Measurements from ENCODE around the gene CFAP91. TPM values are rescaled to one million over a fixed set of nuclear protein-coding genes. Genes with fewer than 3 reads are reported as not detected.

Gene CFAP91
- total RNA-seq, 1 experiment from 2014 or later, result 0.90 TPM

DNA sequence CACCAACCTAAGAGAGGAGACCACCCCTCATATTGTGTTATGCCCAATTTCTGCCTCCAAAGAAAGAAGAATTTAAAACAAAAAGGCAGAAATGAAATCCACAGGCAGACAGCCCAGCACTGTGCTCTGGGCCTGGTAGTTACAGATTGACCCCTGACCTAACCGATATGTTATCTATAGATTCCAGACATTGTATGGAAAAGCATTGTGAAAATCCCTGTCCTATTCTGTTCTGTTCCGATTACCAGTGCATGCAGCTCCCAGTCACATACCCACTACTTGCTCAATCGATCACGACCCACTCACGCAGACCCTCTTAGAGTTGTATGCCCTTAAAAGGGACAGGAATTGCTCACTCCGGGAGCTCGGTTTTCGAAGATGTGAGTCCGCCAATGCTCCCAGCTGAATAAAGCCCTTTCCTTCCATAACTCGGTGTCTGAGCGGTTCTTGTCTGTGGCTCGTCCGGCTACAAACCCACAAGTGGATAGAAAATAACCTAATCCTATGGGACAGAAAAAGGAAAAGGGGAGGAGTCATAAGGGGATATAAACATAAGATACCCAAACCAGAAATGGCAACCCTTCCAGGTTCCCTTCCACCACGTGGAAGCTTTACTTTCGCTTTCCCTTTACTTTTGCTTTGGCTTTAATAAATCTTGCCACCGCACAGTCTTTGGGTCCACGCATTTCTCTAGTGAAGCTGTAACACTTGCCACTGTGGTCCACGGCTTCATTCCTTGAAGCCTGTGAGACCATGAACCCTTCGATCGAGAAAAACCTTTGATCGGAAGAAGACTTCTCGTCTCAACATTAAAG, 1.7 kb upstream of the CFAP91 start:
- ChIA-PET POLR2A (no interaction called here), CTCF (no interaction called here)
- BruUV-seq (replicated peaks), result no TSS peak
- H3K36me3 ChIP-seq (ENCODE audit: control insufficient read depth, insufficient read depth, low read length), result no peaks in the 10 kb centered on the region
- intact Hi-C loops (cut with micrococcal nuclease; ENCODE audit: unreplicated experiment) (no loop called here), in situ Hi-C loops (cut with HindIII; ENCODE audit: low pct_unique_long_range_greater_than_20kb, low sequenced_read_pairs) (no loop called here)
- H3K4me3 ChIP-seq (ENCODE audit: low read depth in 2 of 2, low read length in 2 of 2), result no peak overlapping the region
- H3K4me1 ChIP-seq (ENCODE audit: control insufficient read depth, insufficient read depth, low read length), result peaks cover 5% of the 10 kb centered on the region; the same call in 1 of the 2 replicates
- H3K9me3 ChIP-seq (ENCODE audit: control insufficient read depth, insufficient read depth, low read depth, low read length), result no peaks in the 10 kb centered on the region
- 0 out of 2 replicates have a peak, but pooled peaks cover 3% of the 10 kb centered on the region for H3K27me3 ChIP-seq (ENCODE audit: control insufficient read depth, insufficient read depth, low read length)
- ATAC-seq (no peak), DNase-seq (ENCODE audit: low read depth, low spot score) (no peak)
- H3K27ac ChIP-seq (ENCODE audit: low read length), result no peak overlapping the region
- no peak for TF ChIP-seq TCF7L2 (IDR thresholded peaks at IDR 0.05; ENCODE audit: low read depth, low read length)
- TF ChIP-seq, protein P1, sequence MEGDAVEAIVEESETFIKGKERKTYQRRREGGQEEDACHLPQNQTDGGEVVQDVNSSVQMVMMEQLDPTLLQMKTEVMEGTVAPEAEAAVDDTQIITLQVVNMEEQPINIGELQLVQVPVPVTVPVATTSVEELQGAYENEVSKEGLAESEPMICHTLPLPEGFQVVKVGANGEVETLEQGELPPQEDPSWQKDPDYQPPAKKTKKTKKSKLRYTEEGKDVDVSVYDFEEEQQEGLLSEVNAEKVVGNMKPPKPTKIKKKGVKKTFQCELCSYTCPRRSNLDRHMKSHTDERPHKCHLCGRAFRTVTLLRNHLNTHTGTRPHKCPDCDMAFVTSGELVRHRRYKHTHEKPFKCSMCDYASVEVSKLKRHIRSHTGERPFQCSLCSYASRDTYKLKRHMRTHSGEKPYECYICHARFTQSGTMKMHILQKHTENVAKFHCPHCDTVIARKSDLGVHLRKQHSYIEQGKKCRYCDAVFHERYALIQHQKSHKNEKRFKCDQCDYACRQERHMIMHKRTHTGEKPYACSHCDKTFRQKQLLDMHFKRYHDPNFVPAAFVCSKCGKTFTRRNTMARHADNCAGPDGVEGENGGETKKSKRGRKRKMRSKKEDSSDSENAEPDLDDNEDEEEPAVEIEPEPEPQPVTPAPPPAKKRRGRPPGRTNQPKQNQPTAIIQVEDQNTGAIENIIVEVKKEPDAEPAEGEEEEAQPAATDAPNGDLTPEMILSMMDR (IDR thresholded peaks at IDR 0.05), result no peak
- TF ChIP-seq POLR2AphosphoS5 (IDR thresholded peaks at IDR 0.05; ENCODE audit: low read depth, low read length), result no peak
- TF ChIP-seq SIN3A (IDR thresholded peaks at IDR 0.05; ENCODE audit: borderline replicate concordance, insufficient read depth, low read depth, low read length), result no peak
- no peak for TF ChIP-seq REST (IDR thresholded peaks at IDR 0.05; ENCODE audit: insufficient read depth in 1 of 2, low read depth in 2 of 2, low read length in 1 of 2)

DNA sequence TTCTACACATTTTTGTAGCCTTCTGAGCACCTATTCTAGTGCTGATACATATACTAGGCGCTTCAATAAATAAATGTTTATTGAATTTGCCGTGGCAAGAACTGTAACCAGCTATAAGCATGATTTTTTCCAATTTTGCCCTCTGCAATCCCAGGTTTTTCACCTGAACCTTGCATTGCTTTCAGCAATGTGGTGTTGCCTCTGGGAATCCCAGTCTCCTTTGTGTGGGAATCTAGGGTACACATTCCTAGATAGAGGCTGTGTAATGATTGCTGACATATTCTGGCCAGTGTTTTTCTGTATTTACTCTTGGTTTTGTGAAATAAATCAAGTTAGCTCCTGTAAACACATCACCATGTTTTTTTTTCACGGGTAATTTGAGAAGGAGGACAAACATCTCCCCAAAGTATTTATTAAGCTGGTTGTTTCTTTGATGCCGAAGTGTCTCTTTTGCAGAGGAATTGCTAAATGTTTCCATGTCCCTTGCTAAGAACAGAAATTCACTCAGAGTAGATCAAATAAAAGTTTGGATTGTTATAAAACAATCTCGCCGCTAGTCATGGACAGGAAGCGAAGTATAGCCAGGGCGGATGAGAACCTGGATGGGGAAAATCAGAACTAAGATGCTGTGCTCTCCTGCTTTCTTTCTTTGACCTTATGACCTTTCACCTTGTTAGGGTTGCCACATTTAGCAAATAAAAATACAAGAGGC, 1.2 kb downstream of the CFAP91 start:
- intact Hi-C loops (cut with micrococcal nuclease; ENCODE audit: unreplicated experiment) (no loop called here), in situ Hi-C loops (cut with HindIII; ENCODE audit: low pct_unique_long_range_greater_than_20kb, low sequenced_read_pairs) (no loop called here)
- DNase-seq (ENCODE audit: low read depth, low spot score), result no peak
- TF ChIP-seq POLR2AphosphoS5 (IDR thresholded peaks at IDR 0.05; ENCODE audit: low read depth, low read length) (no peak), SIN3A (IDR thresholded peaks at IDR 0.05; ENCODE audit: borderline replicate concordance, insufficient read depth, low read depth, low read length) (no peak), TCF7L2 (IDR thresholded peaks at IDR 0.05; ENCODE audit: low read depth, low read length) (no peak), REST (IDR thresholded peaks at IDR 0.05; ENCODE audit: insufficient read depth in 1 of 2, low read depth in 2 of 2, low read length in 1 of 2) (no peak)
- TF ChIP-seq, protein P1 (IDR thresholded peaks at IDR 0.05), result no peak
- peaks cover 5% of the 10 kb centered on the region; the same call in 1 of the 2 replicates for H3K4me1 ChIP-seq (ENCODE audit: control insufficient read depth, insufficient read depth, low read length)
- no peaks in the 10 kb centered on the region for H3K9me3 ChIP-seq (ENCODE audit: control insufficient read depth, insufficient read depth, low read depth, low read length)
- H3K27me3 ChIP-seq (ENCODE audit: control insufficient read depth, insufficient read depth, low read length), result peaks cover 3% of the 10 kb centered on the region; the same call in 1 of the 2 replicates
- POLR2A ChIA-PET, result no interaction called here
- no peak overlapping the region for H3K27ac ChIP-seq (ENCODE audit: low read length)
- H3K36me3 ChIP-seq (ENCODE audit: control insufficient read depth, insufficient read depth, low read length), result no peaks in the 10 kb centered on the region
- CTCF ChIA-PET, result interaction anchor here (0.6 kb wide), 1 partner anchor 11 kb away, joined by 3 read pairs; no protein-coding TSS in a partner anchor
- no TSS peak for BruUV-seq (replicated peaks)
- H3K4me3 ChIP-seq (ENCODE audit: low read depth in 2 of 2, low read length in 2 of 2), result no peak overlapping the region
- no peak for ATAC-seq
